Lower leg skin (tissue), 3 donors: ENCODE data around the gene ATMIN.

Experiments
- CTCF ChIP-seq, 3 donors: fragments of 450-650 bp; IDR thresholded peaks; one replicate each; pipeline ENCODE4 v1.5.1; 2016; ENCODE audit warnings: antibody characterized with exemption in 3 of 3, mild to moderate bottlenecking in 3 of 3, moderate library complexity in 2 of 3
- POLR2A ChIP-seq, 2 donors: fragments of 450-650 bp; IDR thresholded peaks; one replicate each; pipeline ENCODE4 v1.6.1; 2016 to 2017; ENCODE audit warnings: antibody characterized with exemption in 2 of 2, mild to moderate bottlenecking in 1 of 2, moderate library complexity in 1 of 2

- no peak for TF ChIP-seq POLR2A (IDR thresholded peaks at IDR 0.05)
- no peak for TF ChIP-seq CTCF (IDR thresholded peaks at IDR 0.05)
Measured at GRCh38 chr16:81069063-81069462, 33.4 kb downstream of the ATMIN start.
